Ishikawa (cell line): ENCODE measurements around the gene ESRRA.

Source experiments
- FOXM1 ChIP-seq: IDR thresholded peaks from 2 replicates; pipeline ENCODE4 v1.6.1; 2012; ENCODE audit warnings: low read depth, borderline replicate concordance
- TCF12 ChIP-seq: IDR thresholded peaks from 2 replicates; pipeline ENCODE4 v1.6.1; 2012; ENCODE audit warnings: low read depth

DNA sequence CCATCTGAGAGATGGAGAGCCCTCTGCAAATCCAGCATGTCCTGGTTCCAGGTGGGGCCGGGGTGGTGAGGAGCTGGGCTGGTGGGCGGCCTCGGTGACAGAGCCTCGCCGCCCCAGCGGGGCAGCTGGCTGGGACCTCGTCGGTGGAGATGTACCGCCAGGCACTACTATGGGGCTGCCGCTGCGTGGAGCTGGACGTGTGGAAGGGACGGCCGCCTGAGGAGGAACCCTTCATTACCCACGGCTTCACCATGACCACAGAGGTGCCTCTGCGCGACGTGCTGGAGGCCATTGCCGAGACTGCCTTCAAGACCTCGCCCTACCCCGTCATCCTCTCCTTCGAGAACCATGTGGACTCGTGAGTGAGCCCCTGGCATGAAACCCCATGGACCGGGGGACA is 47.0 kb upstream of the ESRRA start:
- TF ChIP-seq FOXM1 (no peak), TCF12 (no peak)
